Activated CD4-positive, alpha-beta memory T cell treated with anti-CD3 and anti-CD28 coated beads, Interleukin-2, amount 10 ng/mL, durations not matched to agents 7 days and 5 days (primary cell): ENCODE results near the gene ANKRD27. TPM values are rescaled to one million over a fixed set of nuclear protein-coding genes. Genes with fewer than 3 reads are reported as not detected.
"Not testable (repeated sequence)": the region's sequence is repeated elsewhere in the genome, so short reads cannot be mapped to it uniquely, and the experiment has no call there.

ENCODE experiments used
- CTCF ChIA-PET: fragments of 350-600 bp; sonication (Branson Sonifier 250); formaldehyde crosslinking; loops from one replicate; lab custom pipeline; 2021; ENCODE audit warnings: antibody characterized with exemption, inconsistent platforms; lab: Charles Lee
- POLR2A ChIA-PET: fragments of 350-600 bp; sonication (Branson Sonifier 250); formaldehyde crosslinking; loops from one replicate; lab custom pipeline; 2021; ENCODE audit warnings: antibody characterized with exemption; lab: Charles Lee
- DNase-seq: peaks from one replicate; pipeline ENCODE4 v3.0.0-alpha.2; 2020
- H3K27ac Mint-ChIP-seq: one replicate; pipeline ENCODE4 v1.8.0; 2021; ENCODE audit warnings: mild to moderate bottlenecking, mixed read lengths
- H3K27me3 Mint-ChIP-seq: one replicate; pipeline ENCODE4 v1.8.0; 2021; ENCODE audit warnings: mixed read lengths
- H3K36me3 Mint-ChIP-seq: one replicate; pipeline ENCODE4 v1.8.0; 2021; ENCODE audit warnings: low read depth, mixed read lengths
- H3K4me1 Mint-ChIP-seq: one replicate; pipeline ENCODE4 v1.8.0; 2021; ENCODE audit warnings: mixed read lengths
- H3K4me3 Mint-ChIP-seq: one replicate; pipeline ENCODE4 v1.8.0; 2021; ENCODE audit warnings: mild to moderate bottlenecking, mixed read lengths
- H3K9me3 Mint-ChIP-seq: one replicate; pipeline ENCODE4 v1.8.0; 2021; ENCODE audit warnings: mixed read lengths
- total RNA-seq, 2 experiments: library from RNA; stranded (reverse); gene quantifications; one replicate each; pipeline ENCODE4 v1.2.3, GENCODE V29; 2021

ANKRD27 gene
- total RNA-seq, 2 experiments from 2014 or later = 40.4 to 40.6 TPM

DNA sequence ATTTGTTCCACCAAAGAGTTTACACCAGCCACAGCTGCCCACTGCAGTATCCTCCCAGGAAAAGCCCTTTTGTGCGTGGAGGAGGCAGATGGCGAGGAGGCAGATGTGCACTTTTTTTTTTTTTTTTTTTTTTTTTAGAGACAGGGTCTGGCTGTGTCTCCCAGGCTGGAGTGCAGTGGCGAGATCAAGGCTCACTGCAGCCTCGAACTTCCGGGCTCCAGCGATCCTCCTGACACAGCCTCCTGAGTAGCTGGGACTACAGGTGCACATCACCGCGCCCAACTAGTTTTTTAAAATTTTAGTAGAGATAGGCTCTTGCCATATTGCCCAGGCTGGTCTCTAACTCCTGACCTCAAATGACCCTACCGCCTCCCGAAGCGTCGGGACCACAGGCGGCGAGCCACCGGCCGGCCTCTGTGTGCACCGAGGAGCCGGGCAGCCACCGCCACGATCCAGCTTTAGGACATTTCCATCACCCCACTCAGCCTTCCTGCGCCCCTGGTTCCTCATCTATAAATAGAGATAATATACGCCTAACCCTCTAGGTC, 94.6 kb downstream of the ANKRD27 start:
- H3K4me1 Mint-ChIP-seq = peaks cover 27% of the 10 kb centered on the region
- H3K27ac Mint-ChIP-seq = peak overlapping the region; percentile 79
- POLR2A ChIA-PET = interaction anchor here (0.6 to 2.6 kb wide), 10 partner anchors 8 to 699 kb away, joined by 3 to 11 read pairs (median 5); partner anchors contain the start of genes DPY19L3, NUDT19, RGS9BP and ZNF507
- H3K27me3 Mint-ChIP-seq = peaks cover 5% of the 10 kb centered on the region
- H3K9me3 Mint-ChIP-seq = no peaks in the 10 kb centered on the region
- no peak for DNase-seq
- H3K4me3 Mint-ChIP-seq = peak overlapping the region; percentile 91
- H3K36me3 Mint-ChIP-seq = peaks cover 24% of the 10 kb centered on the region
- CTCF ChIA-PET = interaction anchor here (0.6 to 1.1 kb wide), 3 partner anchors 10 to 1898 kb away, joined by 3 to 4 read pairs (median 3); partner anchors contain the start of gene NUDT19

DNA sequence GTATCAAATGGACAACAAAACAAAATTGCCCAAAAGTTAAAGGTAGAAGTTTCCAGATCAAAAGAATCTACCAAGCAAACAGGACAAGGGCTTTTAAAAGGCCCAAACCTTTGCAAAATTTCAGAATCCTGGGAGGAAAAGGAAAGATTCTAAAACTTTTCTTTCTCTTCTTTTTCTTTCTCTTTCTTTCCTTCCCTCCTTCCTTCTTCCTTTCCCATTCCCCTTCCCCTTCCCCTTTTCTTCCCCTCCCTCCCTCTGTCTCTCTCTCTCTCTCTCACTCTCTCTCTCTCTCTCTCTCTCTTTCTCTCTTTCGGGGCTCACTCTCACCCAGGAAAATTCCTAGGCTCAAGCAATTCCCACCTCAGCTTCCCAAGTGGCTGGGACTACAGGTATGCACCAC, 98.2 kb downstream of the ANKRD27 start:
- DNase-seq = no peak
- H3K4me1 Mint-ChIP-seq = peaks cover 10% of the 10 kb centered on the region
- ChIA-PET CTCF (no interaction called here), POLR2A (no interaction called here)
- no peak overlapping the region for H3K4me3 Mint-ChIP-seq
- H3K27me3 Mint-ChIP-seq = peaks cover 9% of the 10 kb centered on the region
- H3K27ac Mint-ChIP-seq = no peak overlapping the region
- H3K36me3 Mint-ChIP-seq = no peaks in the 10 kb centered on the region
- peaks cover 3% of the 10 kb centered on the region for H3K9me3 Mint-ChIP-seq

DNA sequence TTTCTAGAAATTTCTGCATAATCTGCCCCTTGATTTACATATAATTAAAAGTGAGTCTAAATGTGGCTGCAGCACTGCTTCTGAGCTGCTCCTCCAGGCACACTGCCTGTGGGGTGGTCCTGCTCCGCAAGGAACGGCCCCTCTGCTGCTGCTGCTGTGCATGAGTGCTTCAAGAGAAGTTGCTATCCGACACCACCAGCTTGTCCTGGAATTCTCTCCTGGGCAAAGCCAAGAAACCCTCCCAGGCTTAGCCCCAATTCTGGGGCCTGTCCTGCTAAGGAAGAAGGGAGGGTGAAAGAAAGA, 101.5 kb downstream of the ANKRD27 start:
- no peak for DNase-seq
- ChIA-PET POLR2A (interaction anchor here (1.6 kb wide), 1 partner anchor 7 kb away, joined by 8 read pairs; the partner anchor contains the start of gene PDCD5), CTCF (interaction anchor here (1.3 kb wide), 1 partner anchor 108 kb away, joined by 5 read pairs; no protein-coding TSS in a partner anchor)
- Mint-ChIP-seq H3K36me3 (no peaks in the 10 kb centered on the region), H3K27me3 (peaks cover 13% of the 10 kb centered on the region), H3K4me3 (no peak overlapping the region), H3K9me3 (peaks cover 3% of the 10 kb centered on the region), H3K4me1 (peaks cover 8% of the 10 kb centered on the region), H3K27ac (no peak overlapping the region)

DNA sequence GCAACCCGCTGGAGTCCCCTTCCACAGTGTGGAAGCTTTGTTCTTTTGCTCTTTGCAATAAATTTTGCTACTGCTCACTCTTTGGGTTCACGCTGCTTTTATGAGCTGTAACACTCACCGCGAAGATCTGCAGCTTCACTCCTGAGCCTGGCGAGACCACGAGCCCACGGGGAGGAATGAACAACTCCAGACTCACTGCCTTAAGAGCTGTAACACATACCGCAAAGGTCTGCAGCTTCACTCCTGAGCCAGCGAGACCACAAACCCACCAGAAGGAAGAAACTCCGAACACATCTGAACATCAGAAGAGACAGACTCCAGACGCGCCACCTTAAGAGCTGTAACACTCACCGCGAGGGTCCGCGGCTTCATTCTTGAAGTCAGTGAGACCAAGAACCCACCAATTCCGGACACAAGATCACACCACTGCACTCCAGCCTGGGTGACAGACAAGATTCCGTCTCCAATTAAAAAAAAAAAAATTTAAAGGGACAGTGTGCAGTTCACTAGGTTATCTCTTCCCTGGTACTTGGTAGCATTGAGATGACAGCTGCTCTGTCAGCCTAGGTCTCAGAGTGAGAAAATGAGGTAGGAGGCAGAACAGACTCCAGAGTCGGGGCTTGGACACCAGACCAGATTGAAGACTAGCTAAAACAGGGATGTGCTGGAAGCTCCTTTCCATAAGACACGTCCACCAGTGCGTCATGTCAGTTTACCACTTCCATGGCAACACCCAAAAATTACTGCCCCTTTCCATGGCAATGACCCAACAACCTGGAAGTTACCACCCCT, 102.1 kb downstream of the ANKRD27 start:
- DNase-seq, H3K9me3 Mint-ChIP-seq, H3K4me1 Mint-ChIP-seq, H3K36me3 Mint-ChIP-seq, H3K27ac Mint-ChIP-seq: not testable (repeated sequence)
- Mint-ChIP-seq H3K27me3 (peaks cover 13% of the 10 kb centered on the region), H3K4me3 (peak overlapping the region; percentile 60)
- ChIA-PET CTCF (interaction anchor here (1.3 kb wide), 1 partner anchor 108 kb away, joined by 5 read pairs; no protein-coding TSS in a partner anchor), POLR2A (interaction anchor here (1.6 kb wide), 1 partner anchor 8 kb away, joined by 8 read pairs; the partner anchor contains the start of gene PDCD5)

DNA sequence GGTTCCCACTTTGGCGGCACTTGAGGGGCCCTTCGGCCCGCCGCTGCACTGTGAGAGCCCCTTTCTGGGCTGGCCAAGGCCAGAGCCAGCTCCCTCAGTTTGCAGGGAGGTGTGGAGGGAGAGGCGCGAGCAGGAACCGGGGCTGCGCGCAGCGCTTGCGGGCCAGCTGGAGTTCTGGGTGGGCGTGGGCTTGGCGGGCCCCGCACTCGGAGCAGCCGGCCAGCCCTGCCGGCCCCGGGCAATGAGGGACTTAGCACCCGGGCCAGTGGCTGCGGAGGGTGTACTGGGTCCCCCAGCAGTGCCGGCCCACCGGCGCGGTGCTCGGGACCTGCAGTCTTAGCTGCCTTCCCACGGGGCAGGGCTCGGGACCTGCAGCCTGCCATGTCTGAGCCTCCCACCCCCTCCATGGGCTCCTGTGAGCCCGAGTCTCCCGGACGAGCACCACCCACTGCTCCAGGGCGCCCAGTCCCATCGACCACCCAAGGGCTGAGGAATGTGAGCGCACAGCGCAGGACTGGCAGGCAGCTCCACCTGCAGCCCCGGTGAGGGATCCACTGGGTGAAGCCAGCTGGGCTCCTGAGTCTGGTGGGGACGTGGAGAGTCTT, 103.4 kb downstream of the ANKRD27 start:
- H3K36me3 Mint-ChIP-seq, CTCF ChIA-PET, H3K4me3 Mint-ChIP-seq, H3K27ac Mint-ChIP-seq, H3K4me1 Mint-ChIP-seq, DNase-seq, H3K27me3 Mint-ChIP-seq, H3K9me3 Mint-ChIP-seq: not testable (repeated sequence)
- POLR2A ChIA-PET = interaction anchor here (1.6 kb wide), 1 partner anchor 9 kb away, joined by 8 read pairs; the partner anchor contains the start of gene PDCD5

DNA sequence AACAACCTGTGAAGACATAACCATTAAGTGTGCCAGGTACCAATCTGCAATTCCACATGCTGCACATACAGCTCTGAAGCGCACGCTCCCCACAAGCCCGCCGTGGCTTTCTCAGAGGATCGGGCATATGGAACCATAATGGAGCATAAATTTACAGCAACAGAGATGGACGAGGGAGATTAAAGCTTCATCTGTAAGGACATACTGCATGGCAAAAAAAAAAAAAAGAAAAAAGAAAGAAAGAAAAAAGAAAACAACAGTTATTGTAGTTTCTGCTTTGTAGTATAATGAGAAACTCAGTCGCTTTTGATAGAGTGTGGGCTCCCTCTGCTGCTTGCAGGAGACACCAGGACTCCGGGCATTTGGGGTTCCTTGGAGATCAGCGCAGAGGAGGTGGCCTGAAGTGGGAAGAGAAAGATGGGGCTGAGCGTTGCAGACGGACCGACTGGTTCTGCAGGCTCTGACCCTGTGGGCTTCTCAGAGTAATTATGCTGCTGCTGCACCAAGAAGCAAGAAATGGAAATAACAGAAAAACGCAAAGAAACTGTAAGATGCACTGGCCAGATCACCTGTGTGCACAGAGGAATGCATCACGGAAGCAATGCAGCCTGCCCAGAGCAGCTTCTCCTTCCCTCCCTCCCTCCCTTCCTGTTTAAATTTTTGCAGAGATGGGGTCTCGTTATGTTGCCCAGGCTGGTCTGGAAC, 104.7 kb downstream of the ANKRD27 start:
- ChIA-PET CTCF (interaction anchor here (0.6 to 1.2 kb wide), 4 partner anchors 11 to 279 kb away, joined by 3 to 9 read pairs (median 4); partner anchors contain the start of gene PDCD5), POLR2A (no interaction called here)
- H3K9me3 Mint-ChIP-seq = peaks cover 3% of the 10 kb centered on the region
- H3K36me3 Mint-ChIP-seq = no peaks in the 10 kb centered on the region
- no peak overlapping the region for H3K4me3 Mint-ChIP-seq
- H3K27me3 Mint-ChIP-seq = peaks cover 9% of the 10 kb centered on the region
- DNase-seq = peak; percentile 57
- peaks cover 8% of the 10 kb centered on the region for H3K4me1 Mint-ChIP-seq
- H3K27ac Mint-ChIP-seq = no peak overlapping the region

DNA sequence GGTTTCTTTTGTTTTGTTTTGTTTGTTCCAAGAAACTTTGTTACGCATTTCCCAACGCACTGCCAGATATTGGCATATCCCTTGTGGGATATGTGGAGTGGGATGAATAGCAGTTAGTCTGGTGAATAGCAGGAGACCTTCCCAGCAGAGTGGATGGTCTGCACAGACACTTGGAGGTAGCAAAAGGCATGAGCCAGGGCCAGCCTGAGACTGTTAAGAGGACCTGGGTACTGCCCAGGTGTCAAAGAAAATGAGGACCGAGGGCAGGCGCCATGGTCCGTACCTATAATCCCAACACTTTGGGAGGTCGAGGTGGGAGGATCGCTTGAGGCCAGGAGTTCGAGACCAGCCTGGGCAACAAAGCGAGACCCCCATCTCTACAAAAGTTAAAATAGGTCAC, 107.5 kb downstream of the ANKRD27 start:
- POLR2A ChIA-PET = no interaction called here
- no peak for DNase-seq
- Mint-ChIP-seq H3K27ac (no peak overlapping the region), H3K36me3 (no peaks in the 10 kb centered on the region), H3K4me3 (no peak overlapping the region), H3K27me3 (peaks cover 5% of the 10 kb centered on the region), H3K9me3 (peaks cover 2% of the 10 kb centered on the region), H3K4me1 (peaks cover 3% of the 10 kb centered on the region)
- CTCF ChIA-PET = interaction anchor here (0.5 kb wide), 1 partner anchor 16 kb away, joined by 3 read pairs; no protein-coding TSS in a partner anchor

DNA sequence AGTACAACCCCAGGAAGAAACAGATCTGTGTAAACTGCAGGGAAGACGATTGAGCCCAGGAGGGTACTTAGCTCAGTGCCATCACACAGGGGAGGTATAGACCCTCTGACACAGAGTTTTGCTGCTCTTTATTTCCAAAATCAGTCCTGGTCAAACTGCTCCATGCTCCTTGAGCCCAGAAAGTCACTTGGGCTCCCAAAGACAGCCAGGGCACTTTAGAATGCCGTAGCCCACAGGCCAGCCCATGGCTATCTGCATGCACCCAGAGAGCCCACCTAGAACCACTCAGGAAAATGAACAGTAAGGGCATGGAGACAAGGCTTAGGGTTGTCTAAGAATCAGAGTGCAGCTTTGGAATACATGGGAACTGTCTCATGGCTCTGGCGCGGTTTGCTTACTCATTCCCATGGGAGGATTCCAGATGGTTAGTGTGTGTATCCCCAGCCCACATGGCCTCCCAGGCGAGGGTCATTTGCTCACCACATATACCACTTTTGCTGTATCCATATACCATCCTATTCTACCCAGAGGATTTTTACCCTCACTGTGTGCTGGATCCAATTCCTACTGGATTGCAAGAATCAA, 108.6 kb downstream of the ANKRD27 start:
- H3K27ac Mint-ChIP-seq = no peak overlapping the region
- peaks cover 5% of the 10 kb centered on the region for H3K27me3 Mint-ChIP-seq
- CTCF ChIA-PET = no interaction called here

DNA sequence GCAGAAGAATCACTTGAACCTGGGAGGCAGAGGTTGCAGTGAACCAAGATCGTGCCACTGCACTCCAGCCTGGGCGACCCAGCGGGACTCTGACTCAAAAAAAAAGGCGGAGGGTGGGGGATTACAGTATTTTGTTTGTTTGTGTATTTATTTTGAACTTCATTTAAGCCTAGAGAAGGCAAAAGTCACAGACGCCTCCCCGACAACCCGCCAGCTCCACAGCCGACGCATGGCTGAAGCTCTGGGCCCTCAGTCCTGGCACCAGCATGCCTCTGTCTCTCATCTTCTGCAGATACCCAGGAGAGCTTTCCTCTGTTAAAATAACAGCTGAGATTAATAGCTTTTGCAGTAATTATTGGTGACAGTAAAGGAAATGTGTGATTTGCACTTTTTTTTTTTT, 111.2 kb downstream of the ANKRD27 start:
- peaks cover 4% of the 10 kb centered on the region for H3K27me3 Mint-ChIP-seq
- H3K9me3 Mint-ChIP-seq = no peaks in the 10 kb centered on the region
- no peak overlapping the region for H3K27ac Mint-ChIP-seq
- POLR2A ChIA-PET = no interaction called here
- no peaks in the 10 kb centered on the region for H3K4me1 Mint-ChIP-seq
- no peak overlapping the region for H3K4me3 Mint-ChIP-seq
- no peaks in the 10 kb centered on the region for H3K36me3 Mint-ChIP-seq
- CTCF ChIA-PET = no interaction called here
- no peak for DNase-seq

More for the DNA sequence above, 108.6 kb downstream of the ANKRD27 start:
- H3K4me1 Mint-ChIP-seq = peaks cover 3% of the 10 kb centered on the region
- no peak for DNase-seq
- no peaks in the 10 kb centered on the region for H3K36me3 Mint-ChIP-seq
- no peak overlapping the region for H3K4me3 Mint-ChIP-seq
- H3K9me3 Mint-ChIP-seq = no peaks in the 10 kb centered on the region
- POLR2A ChIA-PET = no interaction called here

DNA sequence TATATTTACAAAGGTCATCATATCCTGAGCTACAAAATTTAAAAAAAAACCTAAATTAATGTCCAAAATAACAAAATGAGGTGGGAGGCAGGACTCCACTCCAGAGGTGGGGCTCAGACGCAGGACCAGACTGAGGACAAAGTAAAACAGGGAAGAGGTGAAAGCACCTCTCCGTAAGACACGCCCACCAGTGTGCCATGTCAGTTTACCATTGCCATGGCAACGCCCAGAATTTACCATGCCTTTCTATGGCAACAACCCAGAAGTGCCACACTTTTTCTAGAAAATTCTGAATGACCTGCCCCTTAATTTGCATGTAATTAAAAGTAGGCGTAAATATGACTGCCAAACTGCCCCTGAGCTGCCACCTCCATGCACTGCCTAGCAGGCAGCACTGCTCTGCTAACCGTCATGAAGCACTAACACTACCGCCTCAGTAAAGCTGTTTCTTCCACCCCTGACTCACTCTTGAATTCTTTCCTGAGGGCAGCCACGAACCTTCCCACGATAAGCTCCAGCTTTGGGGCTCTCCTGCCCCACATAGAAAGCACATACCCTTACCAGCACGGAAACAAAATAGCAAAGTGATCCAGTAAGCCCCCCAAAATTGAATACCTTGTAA, 116.3 kb downstream of the ANKRD27 start:
- Mint-ChIP-seq H3K36me3 (no peaks in the 10 kb centered on the region), H3K9me3 (no peaks in the 10 kb centered on the region), H3K27me3 (peaks cover 12% of the 10 kb centered on the region), H3K4me3 (no peak overlapping the region), H3K27ac (no peak overlapping the region), H3K4me1 (no peaks in the 10 kb centered on the region)
- ChIA-PET POLR2A (no interaction called here), CTCF (interaction anchor here (0.6 kb wide), 1 partner anchor 43 kb away, joined by 3 read pairs; no protein-coding TSS in a partner anchor)
- no peak for DNase-seq

DNA sequence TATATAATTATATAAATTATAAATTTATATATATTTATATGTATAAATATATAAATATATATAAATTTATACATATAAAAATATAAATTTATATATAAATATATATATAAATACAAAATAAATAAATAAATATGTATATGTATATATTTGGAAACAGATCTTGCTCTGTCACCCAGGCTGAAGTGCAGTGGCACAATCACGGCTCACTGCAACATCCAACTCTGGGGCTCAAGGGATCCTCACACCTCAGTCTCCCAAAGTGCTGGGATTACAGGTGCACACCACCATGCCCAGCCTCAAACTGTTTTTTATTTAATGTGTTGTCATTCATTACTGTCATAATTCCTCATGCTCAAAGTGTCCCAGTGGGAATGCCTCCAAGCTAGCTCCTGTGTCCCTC, 119.2 kb downstream of the ANKRD27 start:
- ChIA-PET CTCF (no interaction called here), POLR2A (interaction anchor here (1.2 kb wide), 1 partner anchor 26 kb away, joined by 3 read pairs; the partner anchor contains the start of gene PDCD5)
- Mint-ChIP-seq H3K27ac (no peak overlapping the region), H3K4me3 (no peak overlapping the region), H3K36me3 (no peaks in the 10 kb centered on the region), H3K4me1 (no peaks in the 10 kb centered on the region), H3K27me3 (peaks cover 12% of the 10 kb centered on the region), H3K9me3 (no peaks in the 10 kb centered on the region)
- no peak for DNase-seq

DNA sequence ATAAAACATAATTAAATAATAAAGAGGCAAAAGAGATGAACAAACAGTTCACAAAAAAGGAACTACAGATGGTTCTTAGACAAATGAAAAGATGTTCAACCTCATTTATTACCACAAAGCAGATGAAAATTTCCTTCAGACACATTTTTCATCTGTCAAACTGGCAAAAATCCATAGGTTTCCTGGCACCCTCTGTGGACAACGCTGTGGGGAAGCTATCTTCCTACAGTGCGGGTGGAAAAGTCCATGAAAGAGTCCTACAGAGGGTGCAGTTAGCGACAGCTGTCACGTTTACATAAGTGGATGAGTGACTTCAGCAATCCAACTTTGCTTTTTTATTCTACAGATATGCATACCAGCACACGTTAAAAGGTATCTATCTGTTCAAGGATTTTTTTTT, 124.3 kb downstream of the ANKRD27 start:
- Mint-ChIP-seq H3K4me1 (no peaks in the 10 kb centered on the region), H3K4me3 (no peak overlapping the region), H3K9me3 (no peaks in the 10 kb centered on the region), H3K27me3 (no peaks in the 10 kb centered on the region), H3K27ac (no peak overlapping the region), H3K36me3 (no peaks in the 10 kb centered on the region)
- ChIA-PET CTCF (no interaction called here), POLR2A (no interaction called here)
- no peak for DNase-seq
